HG03469 (cell line): ENCODE measurements around the gene ARHGAP26.

ENCODE experiments used
- ATAC-seq: cut with Tn5 transposase; IDR thresholded peaks from one replicate; pipeline ENCODE4 v1.9.1; 2021; ENCODE audit warnings: mild to moderate bottlenecking, moderate library complexity, moderate number of reproducible peaks; ENCODE audit not compliant: unreplicated experiment

ARHGAP26 gene

GRCh38 chr5:143207058-143207457 lies 436.9 kb downstream of the ARHGAP26 start:
- no peak for ATAC-seq

GRCh38 chr5:143207563-143208364 lies 437.6 kb downstream of the ARHGAP26 start:
- no peak for ATAC-seq

- ATAC-seq: no peak
Observed at GRCh38 chr5:143208365-143208641, 438.1 kb downstream of the ARHGAP26 start.

DNA sequence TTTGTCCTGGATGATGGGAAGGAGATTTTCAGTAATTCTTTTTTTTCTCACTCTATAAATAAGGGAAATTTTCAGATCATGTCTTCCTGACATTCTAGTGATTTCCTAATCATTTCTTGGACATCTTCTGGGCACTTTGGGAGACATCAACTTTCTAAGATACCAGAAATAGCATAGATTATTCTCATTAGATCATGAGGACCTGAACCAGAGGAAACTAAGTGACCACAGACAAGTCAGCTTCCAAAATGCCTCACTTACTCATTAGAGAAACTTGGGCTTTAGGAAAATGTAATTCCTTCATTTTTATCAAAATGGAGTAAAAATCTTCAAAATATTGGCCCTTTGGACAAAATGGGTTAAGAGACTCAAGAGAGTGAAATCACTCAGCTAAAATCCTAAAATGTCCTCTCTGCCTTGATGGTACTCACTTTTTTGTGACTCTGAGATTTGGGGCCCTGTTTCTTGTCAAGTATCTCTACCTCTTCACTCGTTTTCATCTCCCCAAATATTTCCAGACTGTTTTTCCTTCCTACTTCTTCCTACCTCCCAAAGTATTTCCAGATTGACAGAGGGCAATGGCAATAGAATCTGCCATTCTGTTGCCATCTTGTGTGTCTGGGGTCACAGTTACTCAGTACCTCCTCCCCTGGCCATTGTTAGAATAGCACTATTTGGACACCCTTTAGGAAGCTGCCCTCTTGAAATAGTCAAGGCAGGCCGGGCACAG lies 438.8 kb downstream of the ARHGAP26 start:
- no peak for ATAC-seq

DNA sequence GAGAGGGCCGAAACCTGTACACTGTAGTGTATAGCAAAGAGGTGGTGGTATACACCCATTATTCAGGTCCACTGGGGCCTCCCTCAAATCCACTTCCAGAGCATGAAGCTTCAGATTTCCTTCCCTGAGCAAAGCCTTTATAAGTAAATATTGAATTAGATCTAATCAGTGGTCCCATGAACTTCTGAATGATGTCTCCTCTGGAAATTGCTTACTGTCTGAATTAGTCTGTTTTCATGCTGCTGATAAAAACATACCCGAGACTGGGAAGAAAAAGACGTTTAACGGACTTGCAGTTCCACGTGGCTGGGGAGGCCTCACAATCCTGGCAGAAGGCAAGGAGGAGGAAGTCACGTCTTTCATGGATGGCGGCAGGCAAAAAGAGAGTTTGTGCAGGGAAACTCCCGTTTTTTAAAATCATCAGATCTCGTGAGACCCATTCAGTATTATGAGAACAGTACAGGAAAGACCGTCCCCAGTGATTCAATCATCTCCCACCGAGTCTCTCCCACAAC lies 439.8 kb downstream of the ARHGAP26 start:
- ATAC-seq: no peak

DNA sequence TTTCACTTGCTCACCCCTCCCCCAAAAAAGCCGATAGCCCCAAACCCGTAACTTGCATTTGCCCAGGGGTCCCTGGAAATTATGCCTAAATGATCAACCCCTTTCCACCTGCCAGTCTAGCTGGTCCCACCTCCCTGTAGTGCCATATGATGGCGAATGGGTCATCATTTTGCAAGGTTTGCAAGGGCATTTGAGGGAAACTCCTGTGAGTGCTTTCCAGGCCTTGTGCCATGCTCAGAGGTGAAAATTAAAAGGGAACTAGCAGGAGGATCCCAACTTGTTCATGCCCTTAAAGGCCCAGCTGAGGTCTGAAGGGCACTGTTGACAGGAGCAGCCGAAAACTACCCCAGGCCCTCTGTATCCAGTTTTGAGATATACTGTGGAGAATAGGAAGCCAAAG lies 440.4 kb downstream of the ARHGAP26 start:
- ATAC-seq: no peak

- ATAC-seq: no peak
Observed at GRCh38 chr5:143212261-143212660, 442.1 kb downstream of the ARHGAP26 start.

GRCh38 chr5:143213231-143213850 lies 443.2 kb downstream of the ARHGAP26 start:
- no peak for ATAC-seq

DNA sequence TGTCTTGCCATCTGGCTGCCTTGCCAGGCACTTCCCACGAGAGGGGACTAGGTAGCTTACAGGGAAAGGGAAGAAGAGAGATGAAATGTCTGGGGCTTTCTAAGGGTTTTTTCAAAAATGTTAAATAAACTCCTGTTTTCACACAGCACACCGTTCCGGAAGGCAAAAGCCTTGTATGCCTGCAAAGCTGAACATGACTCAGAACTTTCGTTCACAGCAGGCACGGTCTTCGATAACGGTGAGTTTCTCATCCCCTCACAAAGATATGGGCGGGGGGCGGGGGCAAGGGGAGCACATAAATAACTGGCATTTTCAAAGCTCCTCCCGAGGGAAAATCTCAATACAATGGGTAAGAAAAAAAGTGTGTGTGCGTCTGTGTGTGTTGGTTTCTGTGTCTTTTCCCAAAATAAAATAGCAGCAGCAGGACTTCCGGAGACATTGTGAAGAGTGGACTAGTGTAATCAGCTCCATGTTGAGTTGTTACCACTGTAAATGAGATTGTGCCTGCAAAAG lies 443.7 kb downstream of the ARHGAP26 start:
- ATAC-seq: peak; percentile 42

DNA sequence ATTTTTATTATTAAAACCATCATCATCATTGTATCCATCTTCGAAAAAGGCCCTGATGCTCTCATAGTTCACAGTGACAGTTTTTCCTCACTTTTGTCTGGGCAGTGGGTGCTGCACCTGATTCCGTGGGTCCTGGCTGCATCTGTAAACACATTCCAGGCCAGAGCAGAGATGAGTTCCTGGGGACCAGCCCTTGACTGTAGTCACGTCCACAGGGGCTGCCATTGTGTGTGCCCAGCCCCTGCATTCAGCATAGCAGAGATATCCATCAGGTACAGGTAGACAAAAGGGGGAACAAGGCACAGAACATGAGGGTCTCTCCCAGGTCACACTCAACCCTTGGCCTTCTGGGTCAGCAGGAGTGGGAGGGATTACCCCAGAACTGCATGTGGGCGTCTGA lies 444.3 kb downstream of the ARHGAP26 start:
- ATAC-seq: no peak

DNA sequence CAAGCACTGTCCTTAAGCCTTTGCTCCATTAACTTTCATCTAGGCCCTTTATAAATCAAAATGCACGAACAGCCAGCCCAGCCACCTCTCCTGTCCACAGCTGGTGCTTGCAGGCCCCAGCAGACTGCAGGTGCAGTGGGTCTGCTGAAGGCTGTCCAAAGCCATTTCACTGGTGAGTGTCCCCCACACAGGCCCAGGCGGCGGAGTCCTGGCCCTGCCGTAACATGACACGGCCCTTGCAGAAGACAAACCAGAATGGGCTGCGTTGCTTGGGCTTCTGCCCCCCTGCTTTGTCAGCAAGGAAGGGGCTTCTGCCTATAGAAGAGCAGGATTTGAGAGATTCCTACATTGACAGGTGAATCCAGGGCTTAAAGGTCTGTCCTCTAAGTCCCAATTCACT lies 444.7 kb downstream of the ARHGAP26 start:
- ATAC-seq: no peak

DNA sequence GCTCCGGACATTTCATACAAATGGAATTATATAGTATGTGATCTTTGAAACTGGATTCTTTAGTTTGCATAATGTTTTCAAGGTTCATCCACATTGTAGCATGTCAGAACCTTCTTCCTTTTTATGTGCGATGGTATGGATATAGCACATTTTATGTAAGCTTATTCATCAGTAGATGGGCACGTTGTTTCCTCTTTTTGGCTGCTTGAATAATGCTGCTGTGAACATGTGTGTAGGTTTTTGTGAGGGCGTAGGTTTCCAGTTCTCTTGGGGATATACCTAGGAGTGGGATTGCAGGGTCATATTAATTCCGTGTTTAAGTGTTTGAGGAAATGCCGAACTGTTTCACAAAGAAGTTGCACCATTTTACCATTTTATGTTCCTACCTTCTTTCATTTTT lies 445.5 kb downstream of the ARHGAP26 start:
- ATAC-seq: no peak

DNA sequence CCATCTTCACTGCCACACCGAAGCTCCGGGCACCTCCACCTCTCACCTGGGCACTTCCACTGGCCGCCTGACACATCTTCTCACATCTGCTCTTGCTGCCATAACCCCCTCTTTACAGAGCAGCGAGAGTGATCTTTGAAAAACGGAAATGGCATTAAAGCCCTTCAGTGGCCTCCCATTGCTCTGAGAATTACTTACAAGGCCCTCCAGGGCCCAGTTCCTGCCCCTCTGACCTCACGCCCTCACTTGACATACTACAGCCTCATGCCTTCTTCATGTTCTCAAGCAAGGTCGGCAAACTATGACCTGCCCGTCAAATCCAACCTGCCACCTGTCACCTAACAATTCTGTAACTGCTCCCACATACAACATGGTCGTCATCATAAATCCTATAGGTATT lies 446.0 kb downstream of the ARHGAP26 start:
- ATAC-seq: no peak

- no peak for ATAC-seq
Observed at GRCh38 chr5:143217065-143217803, 447.1 kb downstream of the ARHGAP26 start.

DNA sequence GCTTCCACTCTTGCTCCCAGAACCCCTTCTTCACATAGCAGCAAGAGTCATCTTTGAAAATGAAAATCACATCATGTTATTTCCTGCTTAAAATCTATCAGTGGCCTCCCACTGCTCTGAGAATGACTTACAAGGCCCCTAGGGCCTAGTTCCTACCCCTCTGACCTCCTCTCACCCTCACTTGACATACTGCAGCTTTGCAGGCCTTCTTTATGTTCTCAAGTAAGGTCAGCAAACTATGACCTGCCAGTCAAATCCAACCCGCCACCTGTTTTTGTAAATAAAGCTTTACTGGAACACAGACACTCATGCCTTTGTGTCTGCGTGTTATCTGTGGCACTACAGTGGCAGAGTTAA lies 447.6 kb downstream of the ARHGAP26 start:
- ATAC-seq: no peak

DNA sequence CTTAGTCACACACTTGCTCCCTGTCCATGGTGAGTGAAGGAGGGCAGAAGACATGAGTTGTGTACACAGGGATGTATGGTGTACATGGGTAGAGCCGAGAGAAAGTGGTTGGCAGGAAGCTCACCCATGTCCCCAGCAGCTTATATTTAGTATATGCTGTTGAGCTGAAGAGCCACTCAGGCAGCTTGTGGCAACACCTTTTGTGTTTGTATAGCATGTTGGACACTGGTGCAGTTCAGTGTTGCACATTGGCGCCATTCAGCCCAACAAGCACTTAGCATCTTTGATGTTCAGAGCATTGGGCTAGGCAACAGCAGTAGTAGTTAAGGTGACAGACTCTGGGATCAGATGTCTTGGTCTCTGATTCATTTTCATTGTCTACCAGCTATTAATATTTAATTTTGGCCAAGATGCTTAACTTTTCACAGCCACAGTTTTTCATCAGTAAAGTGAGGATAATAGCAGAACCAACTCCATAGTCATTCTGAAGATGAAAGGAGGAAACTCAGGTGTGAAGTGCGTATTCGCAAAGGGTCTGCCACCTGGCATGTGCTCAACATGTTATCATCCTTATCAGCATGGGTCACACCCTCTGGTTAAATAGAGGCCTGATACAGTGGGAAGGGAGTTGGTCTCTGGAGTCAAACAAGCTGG lies 448.5 kb downstream of the ARHGAP26 start:
- no peak for ATAC-seq

- no peak for ATAC-seq
Observed at GRCh38 chr5:143219696-143220095, 449.5 kb downstream of the ARHGAP26 start.

DNA sequence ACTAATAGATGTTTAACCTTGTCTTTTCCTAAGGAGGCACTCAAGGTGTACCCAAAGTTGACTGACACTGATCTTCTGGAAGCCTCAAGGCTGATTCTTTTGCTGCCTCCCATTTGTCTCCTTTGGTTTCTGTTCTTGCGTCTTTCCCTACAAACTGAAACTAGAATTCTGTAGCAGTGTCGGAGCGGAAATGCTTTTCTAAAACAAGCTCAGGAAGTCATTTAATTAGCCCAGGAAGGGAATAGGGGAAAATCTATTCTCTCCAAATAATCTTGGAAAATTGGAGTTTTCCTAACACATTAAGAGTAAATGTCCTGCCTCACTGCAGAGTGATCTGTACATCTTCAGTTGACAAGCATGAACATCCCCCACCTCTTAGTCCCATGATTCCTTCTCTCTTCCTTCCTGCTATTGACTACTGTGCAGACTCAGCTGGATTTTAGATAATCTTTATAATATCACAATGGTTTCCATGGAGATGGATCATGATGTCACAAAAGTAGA lies 450.6 kb downstream of the ARHGAP26 start:
- ATAC-seq: no peak

DNA sequence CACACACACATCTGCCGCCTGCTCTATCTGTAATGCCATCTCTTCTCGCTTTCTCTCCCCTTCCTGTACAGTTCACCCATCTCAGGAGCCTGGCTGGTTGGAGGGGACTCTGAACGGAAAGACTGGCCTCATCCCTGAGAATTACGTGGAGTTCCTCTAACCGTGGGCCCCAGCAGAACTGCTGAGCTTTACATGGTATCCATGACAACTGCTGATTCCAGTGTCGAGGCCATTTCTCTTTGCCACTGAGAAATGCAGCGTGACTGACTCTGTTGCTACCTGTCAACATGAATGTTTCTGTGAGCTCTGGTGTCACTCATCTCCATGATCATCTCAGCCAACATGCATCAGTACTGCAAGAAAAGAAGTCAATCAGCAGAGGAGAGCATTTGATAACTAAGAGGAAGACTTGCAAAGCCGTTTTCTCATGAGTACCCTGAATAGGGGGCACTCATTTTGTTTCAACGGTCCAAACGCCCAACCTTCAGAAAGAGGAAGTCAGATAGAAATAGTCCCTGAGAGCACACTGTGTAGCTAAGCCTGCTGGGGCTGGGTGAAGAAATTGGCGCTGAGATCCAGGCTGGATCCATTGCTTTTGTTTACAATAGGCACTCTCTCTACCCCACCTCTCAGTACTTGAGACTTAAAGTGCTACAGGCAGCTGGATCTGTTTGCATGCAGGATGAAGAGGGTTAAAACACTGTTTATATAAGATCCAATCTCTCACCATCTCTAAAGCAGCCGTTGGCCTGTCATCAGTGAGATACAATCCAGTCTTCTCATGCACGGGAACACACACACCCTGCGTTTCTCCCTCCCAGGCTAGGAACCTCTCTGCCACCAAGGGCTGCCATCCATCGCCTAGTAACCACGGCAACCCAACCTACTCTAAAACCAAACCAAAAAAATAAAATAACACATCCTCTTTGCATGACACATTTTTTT lies 452.4 kb downstream of the ARHGAP26 start:
- ATAC-seq: peak; percentile 45
